WTC11 (cell line): ENCODE results near the gene AQP1. TPM values are rescaled to one million over a fixed set of nuclear protein-coding genes. Genes with fewer than 3 reads are reported as not detected.

Experiments used
- ATAC-seq: fragments of 200-7000 bp; cut with Tn5 transposase; 2 replicates; pipeline ENCODE4 v1.10.0; 2021; ENCODE audit warnings: mild to moderate bottlenecking, moderate library complexity
- CTCF ChIA-PET: fragments of 300-600 bp; sonication (Branson Sonifier 250); formaldehyde crosslinking; loops from one replicate; lab custom pipeline; 2021; ENCODE audit warnings: antibody characterized with exemption; lab: Charles Lee
- POLR2A ChIA-PET: fragments of 350-600 bp; sonication (Branson Sonifier 250); formaldehyde crosslinking; loops from one replicate; lab custom pipeline; 2021; ENCODE audit warnings: antibody characterized with exemption; lab: Charles Lee
- DNase-seq: peaks from one replicate; pipeline ENCODE4 v3.0.0; 2021; ENCODE audit warnings: low spot score
- H3K27ac Mint-ChIP-seq: 2 replicates; pipeline ENCODE4 v1.8.0; 2021; ENCODE audit warnings: mixed read lengths
- H3K27me3 Mint-ChIP-seq: 2 replicates; pipeline ENCODE4 v1.8.0; 2021; ENCODE audit warnings: low read depth, mild to moderate bottlenecking, moderate library complexity, mixed read lengths
- H3K36me3 Mint-ChIP-seq: 2 replicates; pipeline ENCODE4 v1.8.0; 2021; ENCODE audit warnings: mixed read lengths
- H3K4me1 Mint-ChIP-seq: 2 replicates; pipeline ENCODE4 v1.8.0; 2022; ENCODE audit warnings: mixed read lengths
- H3K4me3 Mint-ChIP-seq: 2 replicates; pipeline ENCODE4 v1.8.0; 2021; ENCODE audit warnings: mild to moderate bottlenecking, moderate library complexity, mixed read lengths
- H3K9me3 Mint-ChIP-seq: 2 replicates; pipeline ENCODE4 v1.8.0; 2021; ENCODE audit warnings: mixed read lengths
- EMX1 ChIP-seq: fragments of 250-450 bp; sonication (Bioruptor Pico); IDR thresholded peaks from 2 replicates; pipeline ENCODE4 v1.8.0; 2021; ENCODE audit warnings: mild to moderate bottlenecking
- GTF2I ChIP-seq: fragments of 250-450 bp; sonication (Bioruptor Pico); conservative IDR thresholded peaks from 2 replicates; pipeline ENCODE4 v1.4.0; 2021; ENCODE audit warnings: mild to moderate bottlenecking
- HMGA2 ChIP-seq: fragments of 250-450 bp; sonication (Bioruptor Pico); IDR thresholded peaks from 2 replicates; pipeline ENCODE4 v1.4.0; 2021; ENCODE audit warnings: mild to moderate bottlenecking, moderate library complexity
- IRF2 ChIP-seq: sonication (generic); formaldehyde crosslinking; IDR thresholded peaks from 2 replicates; pipeline ENCODE4 v1.8.0; 2022; ENCODE audit warnings: low read depth, missing genetic modification reagents, borderline replicate concordance
- KAT7 ChIP-seq: sonication (generic); formaldehyde crosslinking; IDR thresholded peaks from 2 replicates; pipeline ENCODE4 v1.8.1; 2023; ENCODE audit warnings: missing genetic modification reagents, mild to moderate bottlenecking, borderline replicate concordance
- NFE2L1 ChIP-seq: sonication (generic); formaldehyde crosslinking; IDR thresholded peaks from 2 replicates; pipeline ENCODE4 v1.8.1; 2023; ENCODE audit warnings: missing genetic modification reagents
- NR1H2 ChIP-seq: sonication (generic); formaldehyde crosslinking; IDR thresholded peaks from 2 replicates; pipeline ENCODE4 v1.9.0; 2021; ENCODE audit warnings: mild to moderate bottlenecking, moderate library complexity, missing genetic modification reagents
- USF2 ChIP-seq: sonication (generic); formaldehyde crosslinking; IDR thresholded peaks from 2 replicates; pipeline ENCODE4 v1.8.1; 2023; ENCODE audit warnings: mild to moderate bottlenecking, missing genetic modification reagents, moderate library complexity
- ZNF138 ChIP-seq: sonication (generic); formaldehyde crosslinking; conservative IDR thresholded peaks from 2 replicates; pipeline ENCODE4 v1.8.1; 2022; ENCODE audit warnings: mild to moderate bottlenecking, moderate library complexity, missing genetic modification reagents
- ZNF232 ChIP-seq: sonication (generic); formaldehyde crosslinking; IDR thresholded peaks from 2 replicates; pipeline ENCODE4 v1.8.0; 2022; ENCODE audit warnings: mild to moderate bottlenecking, missing genetic modification reagents
- ZNF263 ChIP-seq: sonication (generic); formaldehyde crosslinking; IDR thresholded peaks from 2 replicates; pipeline ENCODE4 v1.8.1; 2022; ENCODE audit warnings: low read depth, mild to moderate bottlenecking, moderate library complexity, missing genetic modification reagents
- ZNF425 ChIP-seq: fragments of 250-450 bp; sonication (Bioruptor Pico); conservative IDR thresholded peaks from 2 replicates; pipeline ENCODE4 v1.9.0; 2021; ENCODE audit warnings: mild to moderate bottlenecking
- ZNF532 ChIP-seq: fragments of 250-450 bp; sonication (Bioruptor Pico); IDR thresholded peaks from 2 replicates; pipeline ENCODE4 v1.9.0; 2021; ENCODE audit warnings: mild to moderate bottlenecking, borderline replicate concordance
- ZSCAN18 ChIP-seq: fragments of 250-450 bp; sonication (Bioruptor Pico); IDR thresholded peaks from 2 replicates; pipeline ENCODE4 v2.1.2; 2022; ENCODE audit warnings: mild to moderate bottlenecking, moderate library complexity
- total RNA-seq: library from RNA; stranded (reverse); gene quantifications from 3 replicates; pipeline ENCODE4 v1.2.3, GENCODE V29; 2021
- TF ChIP-seq, protein P1 (sequence below): sonication (generic); formaldehyde crosslinking; conservative IDR thresholded peaks from 2 replicates; pipeline ENCODE4 v1.8.1; 2022; ENCODE audit warnings: mild to moderate bottlenecking, missing genetic modification reagents
- TF ChIP-seq, protein P2 (sequence below): fragments of 250-450 bp; sonication (Bioruptor Pico); IDR thresholded peaks from 2 replicates; pipeline ENCODE4 v1.9.0; 2021; ENCODE audit warnings: moderate library complexity, mild to moderate bottlenecking, inconsistent platforms, borderline replicate concordance

Gene AQP1
- total RNA-seq, 1 experiment from 2014 or later: 0.81 TPM

DNA sequence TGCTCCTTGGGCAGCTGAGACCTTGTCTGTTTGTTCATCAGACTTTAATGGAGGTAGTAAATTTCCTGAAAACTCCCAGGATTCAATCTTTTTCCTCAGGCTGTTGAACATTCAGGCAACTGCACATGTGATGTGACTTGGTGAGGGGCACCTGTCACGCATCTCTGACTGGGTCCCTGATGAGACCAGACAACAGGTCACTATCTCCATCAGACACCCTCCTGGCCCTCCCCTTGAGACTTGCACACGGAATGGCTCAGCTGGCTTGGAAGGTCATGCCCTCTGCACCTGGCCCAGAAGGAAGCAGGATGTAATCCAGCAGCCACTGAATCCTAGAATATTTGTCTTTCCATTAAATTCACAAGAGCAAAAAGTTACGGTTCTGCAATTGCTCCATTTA is 15.9 kb downstream of the AQP1 start:
- POLR2A ChIA-PET: no interaction called here
- H3K27me3 Mint-ChIP-seq: 0 out of 2 replicates have a peak, but pooled peaks cover 4% of the 10 kb centered on the region
- CTCF ChIA-PET: interaction anchor here (0.7 kb wide), 1 partner anchor 11 kb away, joined by 3 read pairs; no protein-coding TSS in a partner anchor
- DNase-seq: no peak
- no peaks in the 10 kb centered on the region for H3K4me1 Mint-ChIP-seq
- peaks cover 13% of the 10 kb centered on the region for H3K9me3 Mint-ChIP-seq
- TF ChIP-seq ZSCAN18 (no peak), USF2 (CRISPR knock-in tag) (no peak), GTF2I (CRISPR knock-in tag) (no peak), IRF2 (CRISPR knock-in tag) (no peak)
- TF ChIP-seq, protein P1, sequence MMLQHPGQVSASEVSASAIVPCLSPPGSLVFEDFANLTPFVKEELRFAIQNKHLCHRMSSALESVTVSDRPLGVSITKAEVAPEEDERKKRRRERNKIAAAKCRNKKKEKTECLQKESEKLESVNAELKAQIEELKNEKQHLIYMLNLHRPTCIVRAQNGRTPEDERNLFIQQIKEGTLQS: no peak
- H3K4me3 Mint-ChIP-seq: no peak overlapping the region
- H3K36me3 Mint-ChIP-seq: no peaks in the 10 kb centered on the region
- no peak for ATAC-seq
- H3K27ac Mint-ChIP-seq: no peak overlapping the region

DNA sequence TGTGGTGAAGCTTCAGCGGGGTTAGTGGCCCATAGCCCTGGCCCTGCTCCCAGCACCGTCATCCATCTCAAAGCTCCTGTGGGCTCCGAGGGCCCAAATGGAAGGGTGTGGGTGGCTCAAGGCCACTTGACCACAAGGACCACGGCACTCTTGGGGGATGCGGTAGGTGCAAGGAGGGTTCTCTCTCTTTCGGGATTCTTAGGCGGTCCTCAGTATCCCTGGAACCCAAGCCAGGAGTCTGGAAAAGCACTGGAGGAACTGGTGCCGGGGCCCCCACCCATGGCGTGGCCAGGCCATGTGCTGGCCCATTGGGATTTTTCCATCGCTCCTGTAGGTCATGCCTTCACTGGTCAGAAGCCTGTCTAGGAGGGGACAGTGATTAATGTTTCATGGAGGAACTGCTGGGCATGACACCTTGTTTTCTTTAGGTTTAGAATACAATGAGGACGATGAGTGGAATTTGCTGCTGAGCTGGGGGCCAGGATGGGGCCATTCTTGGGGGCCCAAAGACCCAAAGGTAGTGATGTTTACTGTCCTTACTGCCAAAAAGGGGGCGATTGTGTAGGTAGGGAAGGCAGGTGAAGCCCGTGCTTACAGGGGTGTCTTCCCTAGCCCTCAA is 16.7 kb downstream of the AQP1 start:
- ATAC-seq (no peak), DNase-seq (no peak)
- ChIA-PET CTCF (interaction anchor here (2.8 kb wide), 1 partner anchor 10 kb away, joined by 19 read pairs; no protein-coding TSS in a partner anchor), POLR2A (no interaction called here)
- TF ChIP-seq NFE2L1 (no peak), KAT7 (CRISPR knock-in tag) (no peak), ZNF232 (CRISPR knock-in tag) (no peak), ZNF425 (CRISPR knock-in tag) (no peak), HMGA2 (CRISPR knock-in tag) (no peak), ZNF138 (CRISPR knock-in tag) (no peak), ZNF263 (no peak), EMX1 (CRISPR knock-in tag) (no peak), NR1H2 (CRISPR knock-in tag) (no peak), ZNF532 (CRISPR knock-in tag) (no peak), GTF2I (CRISPR knock-in tag) (no peak)
- TF ChIP-seq, protein P2, sequence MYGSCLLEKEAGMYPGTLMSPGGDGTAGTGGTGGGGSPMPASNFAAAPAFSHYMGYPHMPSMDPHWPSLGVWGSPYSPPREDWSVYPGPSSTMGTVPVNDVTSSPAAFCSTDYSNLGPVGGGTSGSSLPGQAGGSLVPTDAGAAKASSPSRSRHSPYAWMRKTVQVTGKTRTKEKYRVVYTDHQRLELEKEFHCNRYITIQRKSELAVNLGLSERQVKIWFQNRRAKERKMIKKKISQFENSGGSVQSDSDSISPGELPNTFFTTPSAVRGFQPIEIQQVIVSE (CRISPR knock-in tag): no peak
- Mint-ChIP-seq H3K9me3 (peaks cover 13% of the 10 kb centered on the region), H3K4me3 (no peak overlapping the region), H3K36me3 (no peaks in the 10 kb centered on the region), H3K27ac (no peak overlapping the region), H3K4me1 (no peaks in the 10 kb centered on the region), H3K27me3 (peaks cover 8% of the 10 kb centered on the region; the same call in 1 of the 2 replicates)
